ENCODE measurements around the gene SOS1.

- TF ChIP-seq YY1 (IDR thresholded peaks at IDR 0.05; ENCODE audit: insufficient read depth, insufficient replicate concordance, low read depth, low read length) (no peak), TBX3 (IDR thresholded peaks at IDR 0.05; ENCODE audit: borderline replicate concordance) (peak; percentile 81; the same call in 1 of the 2 replicates), CC2D1A (CRISPR knock-in tag; IDR thresholded peaks at IDR 0.05) (no peak), ZNF235 (CRISPR knock-in tag; IDR thresholded peaks at IDR 0.05; ENCODE audit: borderline replicate concordance) (no peak), CBX5 (CRISPR knock-in tag; IDR thresholded peaks at IDR 0.05; ENCODE audit: borderline replicate concordance) (peak; percentile 74; the same call in 1 of the 2 replicates), ZMYM4 (CRISPR knock-in tag; IDR thresholded peaks at IDR 0.05) (peak; percentile 89), CTCF (CRISPR knock-in tag; IDR thresholded peaks at IDR 0.05) (0 out of 2 replicates have a peak, but pooled peaks have one; percentile 17), ZNF292 (CRISPR knock-in tag; IDR thresholded peaks at IDR 0.05; ENCODE audit: borderline replicate concordance, low read depth) (peak; percentile 93; the same call in 1 of the 2 replicates), FOXP1 (IDR thresholded peaks at IDR 0.05) (peak; percentile 88), FOXP1 (CRISPR knock-in tag; IDR thresholded peaks at IDR 0.05) (peak; percentile 98)
Measured at GRCh38 chr2:39150890-39151497, 30.1 kb upstream of the SOS1 start.

Measured in HepG2 (cell line).